HG03095 (cell line): ENCODE results near the gene MORN1.

ENCODE experiments used
- ATAC-seq: cut with Tn5 transposase; IDR thresholded peaks from one replicate; pipeline ENCODE4 v1.9.1; 2021; ENCODE audit warnings: moderate library complexity; ENCODE audit not compliant: unreplicated experiment

The MORN1 gene

DNA sequence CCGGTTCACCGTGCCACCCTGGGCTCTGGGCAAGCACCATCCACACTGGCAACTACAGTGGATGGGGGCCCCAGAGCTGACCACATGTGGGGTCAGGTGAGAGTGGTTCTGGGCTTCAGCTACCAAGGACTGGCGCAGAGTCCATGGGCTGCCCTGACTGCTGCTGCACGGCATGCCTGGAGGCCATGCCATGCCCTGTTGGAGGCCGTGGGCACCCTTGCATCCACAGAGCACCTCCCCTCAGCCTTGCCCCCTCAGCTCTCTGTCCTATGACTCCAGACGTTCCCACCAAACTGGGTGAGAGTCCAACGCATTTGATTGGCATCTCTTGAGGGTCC, 15.5 kb downstream of the MORN1 start:
- ATAC-seq = no peak

- ATAC-seq = no peak
These were observed 16.0 kb downstream of the MORN1 start for GRCh38 chr1:2375246-2375922.

DNA sequence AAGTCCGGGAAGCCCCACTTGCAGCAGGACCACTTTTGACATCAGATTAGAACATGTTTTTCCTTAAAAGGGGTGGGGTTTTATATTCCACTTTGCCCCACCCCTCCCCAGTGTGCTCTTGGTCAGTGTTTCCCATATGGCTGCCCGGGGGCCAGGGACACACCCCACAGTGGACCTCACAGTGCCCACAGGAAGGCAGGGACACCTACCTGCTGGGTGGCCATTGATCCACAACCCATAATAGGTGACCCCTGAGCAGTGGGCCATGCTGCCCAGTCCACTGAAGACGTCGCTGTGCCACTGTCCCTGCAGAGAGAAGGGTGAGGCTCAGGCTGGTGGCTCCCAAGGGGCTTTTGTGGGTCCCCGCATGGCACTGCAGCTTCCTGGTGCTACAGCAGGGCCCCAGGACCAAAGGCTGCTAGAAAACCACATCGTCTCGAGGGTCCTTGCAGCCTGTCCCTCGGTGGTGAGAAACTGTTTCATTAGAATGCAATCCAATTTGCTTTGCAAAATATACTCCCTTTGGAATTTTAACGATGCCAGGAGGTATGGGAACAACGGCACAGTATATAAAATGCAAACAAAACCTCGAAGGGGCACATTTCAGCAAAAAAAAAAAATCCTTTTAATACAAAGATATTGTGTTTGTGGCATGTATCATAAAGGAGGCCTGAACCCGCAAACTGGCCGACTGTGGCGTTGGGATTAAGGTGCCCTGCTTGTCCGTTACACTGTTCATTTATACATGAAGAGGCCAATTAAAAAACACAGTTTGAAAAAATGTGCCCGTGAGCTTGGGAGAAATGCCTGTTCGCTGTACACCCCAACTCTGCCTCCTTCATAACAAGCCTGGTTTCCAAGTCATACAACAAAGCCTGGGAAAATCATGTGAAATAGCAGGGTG, 16.9 kb downstream of the MORN1 start:
- no peak for ATAC-seq

DNA sequence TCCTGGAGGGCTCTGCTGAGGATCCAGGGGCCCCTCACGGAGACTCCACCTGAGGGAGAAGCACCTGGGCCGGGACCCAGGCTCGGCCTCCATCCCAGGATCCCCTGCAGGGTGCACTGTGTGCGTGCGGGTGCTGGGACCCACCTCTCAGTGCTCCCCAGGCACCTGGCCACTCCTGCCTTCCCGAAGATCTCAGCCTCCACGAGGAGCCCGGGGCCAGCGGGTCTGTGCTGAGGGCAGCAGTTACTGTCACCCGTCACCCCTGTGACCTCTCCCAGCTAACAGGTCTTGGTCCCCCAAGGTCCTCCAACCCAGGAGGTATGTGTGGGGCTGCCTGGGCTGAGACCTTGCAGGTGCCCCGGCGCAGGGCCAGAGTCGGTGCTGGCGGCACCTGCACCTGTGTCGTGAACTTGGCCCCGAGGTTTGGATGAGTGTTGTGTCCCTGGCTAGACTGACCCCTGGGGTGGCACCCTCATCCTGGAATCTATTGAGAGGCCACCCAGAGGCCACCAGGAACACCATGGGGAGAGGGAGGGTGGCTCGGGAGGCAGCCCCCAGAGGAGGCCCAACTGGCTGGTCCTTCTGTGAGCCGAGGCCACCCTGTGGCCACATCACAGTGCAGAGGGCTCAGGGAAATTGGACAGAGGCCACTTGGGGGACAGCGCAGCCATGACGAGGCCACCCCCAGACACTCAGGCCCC, 17.7 kb downstream of the MORN1 start:
- no peak for ATAC-seq

GRCh38 chr1:2372551-2373490, 18.5 kb downstream of the MORN1 start:
- no peak for ATAC-seq

DNA sequence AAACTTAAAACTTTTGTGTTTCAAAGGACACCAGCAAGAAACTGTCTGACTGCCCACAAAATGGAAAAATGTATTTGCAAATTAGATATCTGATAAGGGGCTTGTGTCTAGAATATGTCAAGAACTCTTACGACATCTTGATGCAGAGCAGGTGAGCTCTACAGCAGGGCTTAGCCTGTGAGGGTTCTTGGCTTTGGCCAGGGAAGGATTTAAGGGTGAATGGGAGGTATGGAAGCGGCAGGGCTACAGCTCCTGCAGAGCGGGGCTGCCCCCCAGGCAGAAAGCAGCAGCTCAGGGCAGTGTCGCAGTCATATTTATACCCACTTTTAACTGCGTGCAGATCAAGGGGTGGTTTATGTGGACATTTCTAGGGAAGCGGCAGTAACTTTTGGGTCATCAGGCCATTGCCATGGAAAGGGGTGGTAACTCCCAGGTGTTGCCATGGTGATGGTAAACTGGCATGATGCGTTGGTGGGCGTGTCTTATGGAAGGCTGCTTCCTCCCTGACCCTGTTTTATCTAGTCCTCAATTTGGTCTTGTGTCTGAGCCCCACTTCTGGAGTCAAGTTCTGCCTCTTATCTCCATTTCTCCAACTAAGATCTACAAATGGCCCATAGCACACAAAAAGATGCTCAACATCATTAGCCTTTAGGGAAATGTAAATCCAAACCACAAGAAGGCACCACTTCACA, 23.2 kb downstream of the MORN1 start:
- ATAC-seq = no peak

DNA sequence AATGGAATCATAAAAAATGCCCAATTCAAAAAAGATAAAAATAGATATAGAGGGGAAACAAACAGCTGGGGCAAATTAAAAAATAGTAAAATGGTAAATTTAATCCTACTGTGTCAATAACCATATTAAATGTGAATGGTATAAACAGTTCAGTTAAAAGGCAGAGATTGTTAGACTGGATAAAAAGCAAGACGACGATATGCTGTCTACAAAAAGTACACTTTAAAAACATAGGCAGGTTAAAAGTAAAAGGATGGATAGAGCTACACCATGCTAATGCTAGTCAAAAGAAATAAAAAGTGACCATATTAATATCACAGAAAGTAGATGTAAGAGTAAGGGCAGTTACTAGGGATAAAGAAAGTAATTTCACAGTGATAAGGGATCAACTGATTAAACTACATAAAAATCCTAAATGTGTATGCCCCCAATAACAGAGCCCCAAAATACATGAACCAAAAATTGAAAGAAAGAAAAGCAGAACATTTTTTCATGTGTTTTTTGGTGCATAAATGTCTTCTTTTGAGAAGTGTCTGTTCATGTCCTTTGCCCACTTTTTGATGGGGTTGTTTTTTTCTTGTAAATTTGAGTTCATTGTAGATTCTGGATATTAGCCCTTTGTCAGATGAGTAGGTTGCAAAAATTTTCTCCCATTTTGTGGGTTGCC, 27.4 kb downstream of the MORN1 start:
- ATAC-seq = no peak

GRCh38 chr1:2360588-2361364, 30.6 kb downstream of the MORN1 start:
- no peak for ATAC-seq

DNA sequence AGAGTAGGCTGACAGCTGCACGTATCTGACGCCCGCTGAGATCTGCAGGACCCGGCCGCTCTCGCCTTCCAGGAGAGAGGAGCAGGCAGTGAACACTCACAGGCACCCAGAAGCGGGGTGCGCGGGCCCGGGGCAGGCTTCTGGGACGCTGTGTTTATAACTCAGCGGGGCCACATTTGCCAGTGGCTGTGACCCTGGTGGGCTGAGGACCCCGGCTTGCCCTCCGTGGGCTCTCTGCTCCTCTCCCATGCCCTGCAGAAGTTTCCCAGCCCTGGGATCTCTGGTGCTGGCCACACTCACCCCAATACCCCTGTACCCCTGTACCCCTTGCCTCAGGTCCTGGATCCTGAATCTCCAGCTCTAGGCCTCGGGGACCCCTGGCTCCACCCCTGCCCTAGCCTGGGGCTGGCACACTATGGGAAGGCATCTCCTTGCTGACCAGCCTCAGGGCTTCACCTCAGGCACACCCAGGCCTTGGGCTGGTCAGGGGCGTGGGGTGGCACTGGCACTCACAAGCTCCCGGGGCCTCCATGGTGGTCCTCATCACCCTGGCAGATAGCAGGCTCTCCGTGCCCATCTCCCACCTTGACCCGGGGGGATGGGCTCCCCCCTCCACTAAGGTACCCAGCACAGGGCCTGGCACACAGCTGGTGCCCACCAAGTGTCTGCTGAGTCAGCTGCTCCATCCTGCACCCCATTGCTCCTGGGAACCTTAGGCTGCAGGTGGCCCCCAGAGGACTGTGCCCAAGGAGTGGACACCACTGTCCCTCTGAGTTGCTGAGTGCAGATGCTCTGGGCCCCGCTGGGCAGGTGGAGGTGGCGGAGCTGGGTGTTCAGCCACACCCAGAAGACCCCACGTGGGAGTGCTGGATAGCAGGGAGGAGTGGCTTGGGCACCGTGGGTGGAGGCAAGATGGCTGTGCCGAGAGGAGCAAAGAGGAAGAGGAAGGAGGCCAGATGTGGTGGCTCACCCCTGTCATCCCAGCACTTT, 32.4 kb downstream of the MORN1 start:
- no peak for ATAC-seq

- ATAC-seq = no peak
These were observed 33.3 kb downstream of the MORN1 start for GRCh38 chr1:2358072-2358471.

GRCh38 chr1:2356911-2357845, 34.2 kb downstream of the MORN1 start:
- no peak for ATAC-seq

DNA sequence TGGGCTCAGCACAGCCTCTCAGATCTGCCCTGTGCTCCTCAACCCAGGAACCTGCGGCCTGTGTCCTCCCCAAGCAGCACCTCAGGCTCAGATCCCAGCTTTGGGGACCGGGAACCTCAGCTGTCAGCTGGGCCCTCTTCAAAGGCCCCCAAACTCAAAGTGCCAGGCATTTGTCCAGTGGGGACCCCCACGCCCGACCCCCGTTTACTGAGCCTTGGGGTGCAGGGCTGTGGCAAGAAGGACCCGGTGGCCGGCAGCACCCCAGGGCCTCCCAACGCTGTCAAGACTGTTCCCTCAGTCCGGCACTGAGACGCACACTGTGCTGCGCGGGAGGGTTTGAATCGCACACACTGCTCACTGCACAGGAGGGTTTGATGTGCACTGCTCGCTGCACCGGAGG, 35.0 kb downstream of the MORN1 start:
- no peak for ATAC-seq

DNA sequence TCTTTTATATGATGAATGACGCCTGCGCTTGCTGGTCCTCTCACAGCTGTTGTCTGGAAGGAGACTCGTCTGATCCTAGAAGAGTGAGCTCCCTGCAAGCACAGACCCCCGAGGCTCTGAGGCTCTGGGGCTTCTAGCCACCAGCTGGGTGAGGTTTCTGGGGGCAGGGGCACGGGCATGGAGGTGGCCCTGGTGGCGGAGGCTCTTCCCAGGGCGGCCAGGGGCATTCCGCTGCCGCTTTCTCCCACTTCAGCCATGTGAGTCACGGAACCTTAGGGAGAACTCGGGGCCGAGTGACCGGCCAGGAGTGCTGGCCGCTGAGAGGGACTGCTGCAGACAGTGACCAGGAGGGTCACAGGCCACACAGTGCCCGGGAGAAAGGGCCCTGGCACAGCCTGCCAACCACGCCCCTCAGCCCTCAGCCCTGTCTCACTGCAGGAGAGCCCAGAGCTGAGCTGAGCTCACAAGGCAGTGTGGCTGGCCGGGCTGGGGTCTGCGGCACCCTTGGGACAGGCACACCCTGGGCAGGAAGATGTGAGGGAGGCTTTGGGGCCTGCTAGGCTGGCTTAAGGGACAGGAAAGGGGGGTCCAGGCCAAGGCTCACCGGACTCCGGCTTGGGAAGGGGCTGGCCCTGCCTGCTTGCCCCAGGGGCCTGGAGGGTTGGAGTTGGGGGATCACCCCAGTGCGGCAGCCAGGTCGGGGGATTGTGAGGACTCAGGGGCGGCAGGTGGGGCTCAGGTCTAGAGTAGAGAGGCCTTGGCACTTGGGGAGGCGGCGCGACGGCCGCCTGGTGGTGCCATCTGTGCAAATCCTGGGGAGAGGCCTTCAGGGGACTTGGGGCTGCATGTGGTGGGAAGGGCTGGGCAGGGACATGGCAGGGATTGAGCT, 35.7 kb downstream of the MORN1 start:
- ATAC-seq = no peak

GRCh38 chr1:2354511-2355372, 36.6 kb downstream of the MORN1 start:
- ATAC-seq = no peak
